ENCODE data around the gene ERF.

DNA sequence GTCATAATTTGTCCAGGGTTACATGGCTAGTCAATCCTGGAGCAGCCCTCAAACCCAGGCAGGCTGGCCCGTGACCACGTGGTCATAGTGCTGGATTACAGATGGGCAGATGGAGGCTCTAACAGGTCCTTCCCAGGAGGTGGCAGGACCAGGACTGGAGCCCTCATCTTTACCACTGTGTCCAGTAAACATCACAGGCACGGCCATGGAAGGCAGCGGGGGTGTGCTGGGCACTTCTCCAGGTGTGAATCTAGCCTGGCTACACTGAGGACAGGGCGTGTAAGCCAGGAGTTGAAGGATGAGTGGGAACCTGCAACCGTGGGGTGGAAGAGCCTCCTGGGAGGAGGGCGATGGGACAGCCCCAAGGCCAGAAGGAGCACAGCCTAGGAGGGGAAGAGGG lies 20.2 kb upstream of the ERF start:
- TF ChIP-seq YY1 (IDR thresholded peaks at IDR 0.05; ENCODE audit: insufficient read depth, insufficient read length) (no peak), SUZ12 (IDR thresholded peaks at IDR 0.05; ENCODE audit: extremely low read depth, insufficient read depth, insufficient read length) (no peak)

All from NT2/D1 (cell line).